Cardiac muscle cell (in vitro differentiated cells and primary cell): Measurements from ENCODE around the gene MUL1. TPM values are rescaled to one million over a fixed set of nuclear protein-coding genes. Genes with fewer than 3 reads are reported as not detected.
A peak's percentile ranks its signal among the peaks of the same experiment; 100 is the strongest.

ENCODE experiments used
- DNase-seq, 2 donors: peaks; one replicate each; pipeline versions ENCODE4 v3.0.0 to v3.0.0-alpha.2; 2010 to 2017; ENCODE audit warnings: low read depth in 1 of 2, low spot score in 1 of 2
- H3K27ac ChIP-seq: fragments of 200-600 bp; sonication (generic); 2 replicates; pipeline ENCODE4 v1.5.1; 2016
- H3K27me3 ChIP-seq: fragments of 200-600 bp; sonication (generic); 2 replicates; pipeline ENCODE4 v1.6.0; 2016; ENCODE audit warnings: control low read depth
- H3K36me3 ChIP-seq: fragments of 200-600 bp; sonication (generic); 2 replicates; pipeline ENCODE4 v1.5.1; 2016; ENCODE audit warnings: control low read depth
- H3K4me1 ChIP-seq: fragments of 200-600 bp; sonication (generic); 2 replicates; pipeline ENCODE4 v1.8.1; 2017; ENCODE audit warnings: low read depth, mild to moderate bottlenecking, mixed run types
- H3K4me3 ChIP-seq: fragments of 200-600 bp; sonication (generic); 2 replicates; pipeline ENCODE4 v1.5.1; 2016; ENCODE audit warnings: mild to moderate bottlenecking
- H3K9me3 ChIP-seq: fragments of 200-600 bp; sonication (generic); 2 replicates; pipeline ENCODE4 v1.5.1; 2017; ENCODE audit warnings: low read depth, mild to moderate bottlenecking, control low read depth
- polyA plus RNA-seq: library from polyadenylated mRNA; unstranded; fragments of >200 nt; fragmentation: Nextera tagmentation; extraction: Ambion mirVana; gene quantifications from 2 replicates; pipeline ENCODE4 v1.2.1, GENCODE V29; 2016
- total RNA-seq: library from RNA; depleted of rRNA; stranded (reverse); fragments of >200 nt; gene quantifications from 2 replicates; pipeline ENCODE4 v1.2.3, GENCODE V29; 2016
- TF ChIP-seq, protein P1 (sequence below): IDR thresholded peaks from 2 replicates; pipeline ENCODE4 v1.5.1; 2012; ENCODE audit warnings: low read depth, mild to moderate bottlenecking, low read length

Gene MUL1
- total RNA-seq (34.4 and 38.1 TPM in 2 replicates), polyA plus RNA-seq (42.7 and 45.7 TPM in 2 replicates)

- H3K9me3 ChIP-seq: no peaks in the 10 kb centered on the region
- peaks cover 38% of the 10 kb centered on the region for H3K27me3 ChIP-seq
- peak; percentile 94 to 96 for DNase-seq
- TF ChIP-seq, protein P1, sequence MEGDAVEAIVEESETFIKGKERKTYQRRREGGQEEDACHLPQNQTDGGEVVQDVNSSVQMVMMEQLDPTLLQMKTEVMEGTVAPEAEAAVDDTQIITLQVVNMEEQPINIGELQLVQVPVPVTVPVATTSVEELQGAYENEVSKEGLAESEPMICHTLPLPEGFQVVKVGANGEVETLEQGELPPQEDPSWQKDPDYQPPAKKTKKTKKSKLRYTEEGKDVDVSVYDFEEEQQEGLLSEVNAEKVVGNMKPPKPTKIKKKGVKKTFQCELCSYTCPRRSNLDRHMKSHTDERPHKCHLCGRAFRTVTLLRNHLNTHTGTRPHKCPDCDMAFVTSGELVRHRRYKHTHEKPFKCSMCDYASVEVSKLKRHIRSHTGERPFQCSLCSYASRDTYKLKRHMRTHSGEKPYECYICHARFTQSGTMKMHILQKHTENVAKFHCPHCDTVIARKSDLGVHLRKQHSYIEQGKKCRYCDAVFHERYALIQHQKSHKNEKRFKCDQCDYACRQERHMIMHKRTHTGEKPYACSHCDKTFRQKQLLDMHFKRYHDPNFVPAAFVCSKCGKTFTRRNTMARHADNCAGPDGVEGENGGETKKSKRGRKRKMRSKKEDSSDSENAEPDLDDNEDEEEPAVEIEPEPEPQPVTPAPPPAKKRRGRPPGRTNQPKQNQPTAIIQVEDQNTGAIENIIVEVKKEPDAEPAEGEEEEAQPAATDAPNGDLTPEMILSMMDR: no peak
- H3K27ac ChIP-seq: peak within 1 kb of the TSS; percentile 82
- no peaks in the 10 kb centered on the region for H3K36me3 ChIP-seq
- H3K4me1 ChIP-seq: peaks cover 5% of the 10 kb centered on the region
- H3K4me3 ChIP-seq: peak within 1 kb of the TSS; percentile 63
Observed at GRCh38 chr1:20507564-20508410, at the start of gene MUL1. Gene MUL1 (minus strand): TSS chr1:20508151. CDS start chr1:20508024, 127 bp downstream.

DNA sequence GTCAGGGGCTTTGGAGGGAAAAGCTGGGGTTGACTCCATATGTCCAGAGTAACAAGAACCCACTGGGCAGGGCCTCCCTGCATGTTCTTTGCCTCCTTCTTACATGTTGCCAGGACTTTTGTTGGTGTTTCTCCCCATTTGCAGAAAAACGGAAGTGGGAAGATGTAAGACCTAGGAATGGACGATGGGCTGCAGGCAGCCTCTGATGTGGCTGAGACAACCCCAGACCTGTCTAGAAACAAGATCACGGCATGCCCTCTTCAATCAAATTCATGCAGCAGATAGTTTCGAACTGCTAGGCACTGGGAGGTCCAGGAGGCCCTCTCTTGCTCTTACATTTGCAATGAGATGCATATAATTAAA, 47.8 kb upstream of the MUL1 start:
- Histone ChIP-seq H3K36me3 (no peaks in the 10 kb centered on the region), H3K9me3 (no peaks in the 10 kb centered on the region), H3K4me3 (no peak overlapping the region), H3K4me1 (no peaks in the 10 kb centered on the region), H3K27ac (no peak overlapping the region), H3K27me3 (peaks cover 74% of the 10 kb centered on the region)
- TF ChIP-seq, protein P1: no peak
- DNase-seq: no peak

GRCh38 chr1:20555025-20555757, 47.2 kb upstream of the MUL1 start:
- Histone ChIP-seq H3K4me3 (no peak overlapping the region), H3K9me3 (no peaks in the 10 kb centered on the region), H3K27ac (no peak overlapping the region), H3K36me3 (no peaks in the 10 kb centered on the region), H3K27me3 (peaks cover 69% of the 10 kb centered on the region), H3K4me1 (no peaks in the 10 kb centered on the region)
- TF ChIP-seq, protein P1: no peak
- DNase-seq: peak in 1 of 2 donors; percentile 51

GRCh38 chr1:20552728-20553445, 44.9 kb upstream of the MUL1 start:
- Histone ChIP-seq H3K27me3 (peaks cover 55% of the 10 kb centered on the region), H3K27ac (no peak overlapping the region), H3K4me3 (peak overlapping the region; percentile 36), H3K36me3 (no peaks in the 10 kb centered on the region), H3K9me3 (no peaks in the 10 kb centered on the region), H3K4me1 (no peaks in the 10 kb centered on the region)
- peak; percentile 42 to 44 for DNase-seq
- TF ChIP-seq, protein P1: no peak

GRCh38 chr1:20551945-20552727, 44.2 kb upstream of the MUL1 start, which contains the start of gene FAM43B:
Gene FAM43B (plus strand): TSS chr1:20552573. CDS start chr1:20552974, 401 bp downstream.
- Histone ChIP-seq H3K36me3 (no peaks in the 10 kb centered on the region), H3K9me3 (no peaks in the 10 kb centered on the region), H3K27ac (peak within 1 kb of the TSS; percentile 76), H3K27me3 (peaks cover 49% of the 10 kb centered on the region), H3K4me1 (no peaks in the 10 kb centered on the region), H3K4me3 (peak within 1 kb of the TSS; percentile 36)
- peak; percentile 74 to 90 for DNase-seq
- TF ChIP-seq, protein P1: no peak
